ENCODE data around the gene RCBTB2. TPM values are rescaled to one million over a fixed set of nuclear protein-coding genes. Genes with fewer than 3 reads are reported as not detected.

RCBTB2 gene
- total RNA-seq, 1 donor from 2014 or later, result 5.6 TPM

- H3K27me3 ChIP-seq (ENCODE audit: control insufficient read depth, insufficient read depth, low read length), result no peaks in the 10 kb centered on the region
- no peak for DNase-seq (ENCODE audit: low read depth)
- no peak overlapping the region for H3K4me3 ChIP-seq (ENCODE audit: low read depth, low read length)
- no peaks in the 10 kb centered on the region for H3K36me3 ChIP-seq (ENCODE audit: control insufficient read depth, insufficient read depth, low read length)
- no peak for TF ChIP-seq CTCF (IDR thresholded peaks at IDR 0.05; ENCODE audit: insufficient read depth, low read length, poor library complexity, severe bottlenecking)
These were observed 2.9 kb upstream of the RCBTB2 start for GRCh38 chr13:48535766-48536165.

GRCh38 chr13:48534911-48535501 is 2.1 kb upstream of the RCBTB2 start:
- no peak for DNase-seq (ENCODE audit: low read depth)
- H3K4me3 ChIP-seq (ENCODE audit: low read depth, low read length), result no peak overlapping the region
- no peak for TF ChIP-seq CTCF (IDR thresholded peaks at IDR 0.05; ENCODE audit: insufficient read depth, low read length, poor library complexity, severe bottlenecking)
- H3K27me3 ChIP-seq (ENCODE audit: control insufficient read depth, insufficient read depth, low read length), result no peaks in the 10 kb centered on the region
- no peaks in the 10 kb centered on the region for H3K36me3 ChIP-seq (ENCODE audit: control insufficient read depth, insufficient read depth, low read length)

- DNase-seq (ENCODE audit: low read depth), result no peak
- Histone ChIP-seq H3K36me3 (ENCODE audit: control insufficient read depth, insufficient read depth, low read length) (no peaks in the 10 kb centered on the region), H3K27me3 (ENCODE audit: control insufficient read depth, insufficient read depth, low read length) (no peaks in the 10 kb centered on the region), H3K4me3 (ENCODE audit: low read depth, low read length) (no peak overlapping the region)
- no peak for TF ChIP-seq CTCF (IDR thresholded peaks at IDR 0.05; ENCODE audit: insufficient read depth, low read length, poor library complexity, severe bottlenecking)
These were observed 1.2 kb upstream of the RCBTB2 start for GRCh38 chr13:48533961-48534600.

GRCh38 chr13:48532256-48532505 is 699 bp downstream of the RCBTB2 start:
- no peaks in the 10 kb centered on the region for H3K36me3 ChIP-seq (ENCODE audit: control insufficient read depth, insufficient read depth, low read length)
- peak overlapping the region; percentile 75 for H3K4me3 ChIP-seq (ENCODE audit: low read depth, low read length)
- no peak for DNase-seq (ENCODE audit: low read depth)
- no peaks in the 10 kb centered on the region for H3K27me3 ChIP-seq (ENCODE audit: control insufficient read depth, insufficient read depth, low read length)
- no peak for TF ChIP-seq CTCF (IDR thresholded peaks at IDR 0.05; ENCODE audit: insufficient read depth, low read length, poor library complexity, severe bottlenecking)

GRCh38 chr13:48531416-48532255 is 1.2 kb downstream of the RCBTB2 start:
- H3K36me3 ChIP-seq (ENCODE audit: control insufficient read depth, insufficient read depth, low read length), result no peaks in the 10 kb centered on the region
- H3K27me3 ChIP-seq (ENCODE audit: control insufficient read depth, insufficient read depth, low read length), result no peaks in the 10 kb centered on the region
- no peak for TF ChIP-seq CTCF (IDR thresholded peaks at IDR 0.05; ENCODE audit: insufficient read depth, low read length, poor library complexity, severe bottlenecking)
- peak overlapping the region; percentile 75 for H3K4me3 ChIP-seq (ENCODE audit: low read depth, low read length)
- DNase-seq (ENCODE audit: low read depth), result no peak
